ENCODE data around the gene KIF14. TPM values are rescaled to one million over a fixed set of nuclear protein-coding genes. Genes with fewer than 3 reads are reported as not detected.

KIF14 gene
- total and polyA plus RNA-seq, 2 of the 13 experiments (the other 11 are each of a cell fraction or from before 2014, with no cell fraction given): 3.3 to 11.2 TPM

GRCh38 chr1:200588698-200589097 lies 31.9 kb downstream of the KIF14 start:
- H3K4me1 ChIP-seq (ENCODE audit: insufficient read depth, low read length): no peaks in the 10 kb centered on the region
- CTCF ChIA-PET (ENCODE audit: low intra/inter-chr PET ratio, low total read pairs): no interaction called here
- no peak overlapping the region for H3K27ac ChIP-seq (ENCODE audit: extremely low read length, insufficient read depth, low read length)
- H3K4me3 ChIP-seq (replicated peaks in 1 of 3; ENCODE audit: insufficient read depth in 1 of 3, low read depth in 2 of 3, low read length in 3 of 3): no peak overlapping the region
- no peak overlapping the region for H3K4me2 ChIP-seq (ENCODE audit: low read depth, low read length)
- peaks cover 3 to 18% of the 10 kb centered on the region in 2 experiments; a peak in 3 of 5 replicates for H3K36me3 ChIP-seq (replicated peaks in 1 of 2; ENCODE audit: control insufficient read depth in 1 of 2, insufficient read depth in 2 of 2, low read length in 2 of 2)
- H3K27me3 ChIP-seq (ENCODE audit: control insufficient read depth in 1 of 2, insufficient read depth in 2 of 2, low read length in 2 of 2): no peaks in the 10 kb centered on the region
- in situ Hi-C loops (cut with HindIII; ENCODE audit: extremely low pct_ligation_motif_present, low pct_unique_long_range_greater_than_20kb): no loop called here
- no peak for ATAC-seq
- DNase-seq (ENCODE audit: low spot score): no peak
- no peaks in the 10 kb centered on the region for H3K9me3 ChIP-seq (ENCODE audit: low read length)
- intact Hi-C loops (cut with micrococcal nuclease; ENCODE audit: unreplicated experiment): no loop called here
- TF ChIP-seq ZNF432 (CRISPR knock-in tag; IDR thresholded peaks at IDR 0.05; ENCODE audit: borderline replicate concordance) (no peak), TSC22D2 (CRISPR knock-in tag; IDR thresholded peaks at IDR 0.05; ENCODE audit: borderline replicate concordance) (no peak), FLYWCH1 (CRISPR knock-in tag; IDR thresholded peaks at IDR 0.05) (no peak), KLF9 (CRISPR knock-in tag; IDR thresholded peaks at IDR 0.05; ENCODE audit: low read depth) (no peak), ZSCAN9 (CRISPR knock-in tag; IDR thresholded peaks at IDR 0.05; ENCODE audit: borderline replicate concordance) (no peak), SALL2 (CRISPR knock-in tag; IDR thresholded peaks at IDR 0.05) (no peak), STAT5B (CRISPR knock-in tag; IDR thresholded peaks at IDR 0.05) (no peak), ZNF101 (CRISPR knock-in tag; IDR thresholded peaks at IDR 0.05; ENCODE audit: borderline replicate concordance, low read depth) (no peak), GPBP1L1 (CRISPR knock-in tag; IDR thresholded peaks at IDR 0.05) (no peak), PREB (CRISPR knock-in tag; IDR thresholded peaks at IDR 0.05) (no peak), HCFC1 (IDR thresholded peaks at IDR 0.05; ENCODE audit: low read depth, low read length) (no peak)
- TF ChIP-seq, protein P1, sequence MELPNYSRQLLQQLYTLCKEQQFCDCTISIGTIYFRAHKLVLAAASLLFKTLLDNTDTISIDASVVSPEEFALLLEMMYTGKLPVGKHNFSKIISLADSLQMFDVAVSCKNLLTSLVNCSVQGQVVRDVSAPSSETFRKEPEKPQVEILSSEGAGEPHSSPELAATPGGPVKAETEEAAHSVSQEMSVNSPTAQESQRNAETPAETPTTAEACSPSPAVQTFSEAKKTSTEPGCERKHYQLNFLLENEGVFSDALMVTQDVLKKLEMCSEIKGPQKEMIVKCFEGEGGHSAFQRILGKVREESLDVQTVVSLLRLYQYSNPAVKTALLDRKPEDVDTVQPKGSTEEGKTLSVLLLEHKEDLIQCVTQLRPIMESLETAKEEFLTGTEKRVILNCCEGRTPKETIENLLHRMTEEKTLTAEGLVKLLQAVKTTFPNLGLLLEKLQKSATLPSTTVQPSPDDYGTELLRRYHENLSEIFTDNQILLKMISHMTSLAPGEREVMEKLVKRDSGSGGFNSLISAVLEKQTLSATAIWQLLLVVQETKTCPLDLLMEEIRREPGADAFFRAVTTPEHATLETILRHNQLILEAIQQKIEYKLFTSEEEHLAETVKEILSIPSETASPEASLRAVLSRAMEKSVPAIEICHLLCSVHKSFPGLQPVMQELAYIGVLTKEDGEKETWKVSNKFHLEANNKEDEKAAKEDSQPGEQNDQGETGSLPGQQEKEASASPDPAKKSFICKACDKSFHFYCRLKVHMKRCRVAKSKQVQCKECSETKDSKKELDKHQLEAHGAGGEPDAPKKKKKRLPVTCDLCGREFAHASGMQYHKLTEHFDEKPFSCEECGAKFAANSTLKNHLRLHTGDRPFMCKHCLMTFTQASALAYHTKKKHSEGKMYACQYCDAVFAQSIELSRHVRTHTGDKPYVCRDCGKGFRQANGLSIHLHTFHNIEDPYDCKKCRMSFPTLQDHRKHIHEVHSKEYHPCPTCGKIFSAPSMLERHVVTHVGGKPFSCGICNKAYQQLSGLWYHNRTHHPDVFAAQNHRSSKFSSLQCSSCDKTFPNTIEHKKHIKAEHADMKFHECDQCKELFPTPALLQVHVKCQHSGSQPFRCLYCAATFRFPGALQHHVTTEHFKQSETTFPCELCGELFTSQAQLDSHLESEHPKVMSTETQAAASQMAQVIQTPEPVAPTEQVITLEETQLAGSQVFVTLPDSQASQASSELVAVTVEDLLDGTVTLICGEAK (IDR thresholded peaks at IDR 0.05): no peak
- TF ChIP-seq, protein P1 (CRISPR knock-in tag; IDR thresholded peaks at IDR 0.05): no peak
- H3K9ac ChIP-seq (ENCODE audit: insufficient read depth, low read depth, low read length): no peak overlapping the region
- POLR2A ChIA-PET: no interaction called here
- no peak overlapping the region for H2AFZ ChIP-seq (ENCODE audit: low read length)
- no TSS peak for BruUV-seq (replicated peaks)
- H3K79me2 ChIP-seq (ENCODE audit: insufficient read depth, low read length): no peaks in the 10 kb centered on the region
- no peak for FAIRE-seq
- H4K20me1 ChIP-seq (ENCODE audit: insufficient read depth, low read length): no peaks in the 10 kb centered on the region
